ENCODE data around the gene GSTT4.
"Not testable (repeated sequence)": the region's sequence is repeated elsewhere in the genome, so short reads cannot be mapped to it uniquely, and the experiment has no call there.

The GSTT4 gene

GRCh38 chr22:24005201-24005600 is at the start of gene GSTT4:
Gene GSTT4, minus strand, starts transcription at chr22:24005453. Its CDS starts 97 bp downstream, at chr22:24005356.
- no peak for DNase-seq

- no peak for DNase-seq
These were observed 49.1 kb upstream of the GSTT4 start for GRCh38 chr22:24054356-24054755.

GRCh38 chr22:24053481-24054226 is 48.4 kb upstream of the GSTT4 start:
- no peak for DNase-seq

- no peak for DNase-seq
These were observed 46.3 kb upstream of the GSTT4 start for GRCh38 chr22:24051568-24051967.

GRCh38 chr22:24051028-24051427 is 45.8 kb upstream of the GSTT4 start:
- no peak for DNase-seq

GRCh38 chr22:24049978-24050377 is 44.7 kb upstream of the GSTT4 start:
- no peak for DNase-seq

- no peak for DNase-seq
These were observed 44.0 kb upstream of the GSTT4 start for GRCh38 chr22:24049211-24049610.

GRCh38 chr22:24046024-24046423 is 40.8 kb upstream of the GSTT4 start:
- DNase-seq, result no peak

- DNase-seq, result no peak
These were observed 38.7 kb upstream of the GSTT4 start for GRCh38 chr22:24043958-24044357.

- not testable (repeated sequence) for DNase-seq
These were observed 38.2 kb upstream of the GSTT4 start for GRCh38 chr22:24043465-24043864.

GRCh38 chr22:24040946-24041345 is 35.7 kb upstream of the GSTT4 start:
- DNase-seq, result no peak

GRCh38 chr22:24039046-24039445 is 33.8 kb upstream of the GSTT4 start:
- no peak for DNase-seq

- DNase-seq, result no peak
These were observed 32.9 kb upstream of the GSTT4 start for GRCh38 chr22:24037851-24038765.

GRCh38 chr22:24035296-24035695 is 30.0 kb upstream of the GSTT4 start:
- no peak for DNase-seq

GRCh38 chr22:24033731-24034130 is 28.5 kb upstream of the GSTT4 start:
- no peak for DNase-seq

- DNase-seq, result no peak
These were observed 25.0 kb upstream of the GSTT4 start for GRCh38 chr22:24030186-24030702.

- no peak for DNase-seq
These were observed 24.1 kb upstream of the GSTT4 start for GRCh38 chr22:24029304-24029703.

- no peak for DNase-seq
These were observed 23.3 kb upstream of the GSTT4 start for GRCh38 chr22:24028533-24028932.

- no peak for DNase-seq
These were observed 22.7 kb upstream of the GSTT4 start for GRCh38 chr22:24027991-24028390.

GRCh38 chr22:24027389-24027975 is 22.2 kb upstream of the GSTT4 start:
- no peak for DNase-seq

GRCh38 chr22:24026733-24027132 is 21.5 kb upstream of the GSTT4 start:
- DNase-seq, result no peak

GRCh38 chr22:24026056-24026455 is 20.8 kb upstream of the GSTT4 start:
- DNase-seq, result no peak

- DNase-seq, result no peak
These were observed 20.2 kb upstream of the GSTT4 start for GRCh38 chr22:24025475-24025874.
